OCI-LY1 (cell line): ENCODE results near the gene CYTH2.

ENCODE experiments used
- H2AFZ ChIP-seq: fragments of 200-600 bp; sonication (generic), shearing (Covaris generic); 2 replicates; pipeline ENCODE4 v1.6.0; 2014; ENCODE audit warnings: antibody characterized with exemption, mild to moderate bottlenecking, low read length
- H3F3A ChIP-seq: fragments of 200-600 bp; sonication (generic), shearing (Covaris generic); 2 replicates; pipeline ENCODE4 v1.6.0; 2014; ENCODE audit warnings: mild to moderate bottlenecking, antibody characterized with exemption, low read length, moderate library complexity; ENCODE audit not compliant: insufficient read depth
- H3K27ac ChIP-seq: fragments of 200-600 bp; sonication (generic); 2 replicates; pipeline ENCODE4 v1.5.1; 2014; ENCODE audit warnings: low read length, mixed run types, mild to moderate bottlenecking, low read depth; ENCODE audit not compliant: poor library complexity, severe bottlenecking
- H3K27me3 ChIP-seq: fragments of 200-600 bp; sonication (generic); 2 replicates; pipeline ENCODE4 v1.6.0; 2014; ENCODE audit warnings: antibody characterized with exemption, mild to moderate bottlenecking, low read length, moderate library complexity; ENCODE audit not compliant: insufficient read depth
- H3K36me3 ChIP-seq: fragments of 200-600 bp; sonication (generic); 2 replicates; pipeline ENCODE4 v1.6.1; 2014; ENCODE audit warnings: mild to moderate bottlenecking, antibody characterized with exemption, low read length, moderate library complexity, mixed read lengths; ENCODE audit not compliant: insufficient read depth
- H3K4me1 ChIP-seq: fragments of 200-600 bp; sonication (generic); 2 replicates; pipeline ENCODE4 v1.5.1; 2014; ENCODE audit warnings: mild to moderate bottlenecking, low read length, moderate library complexity; ENCODE audit not compliant: insufficient read depth, severe bottlenecking
- H3K4me2 ChIP-seq: fragments of 200-600 bp; sonication (generic), shearing (Covaris generic); 2 replicates; pipeline ENCODE4 v1.6.1; 2014; ENCODE audit warnings: low read length
- H3K4me3 ChIP-seq: fragments of 200-600 bp; sonication (generic); 2 replicates; pipeline ENCODE4 v1.5.1; 2014; ENCODE audit warnings: low read length, low read depth, mild to moderate bottlenecking, mixed read lengths; ENCODE audit not compliant: poor library complexity, severe bottlenecking
- H3K79me2 ChIP-seq: fragments of 200-600 bp; shearing (Covaris generic); 2 replicates; pipeline ENCODE4 v1.6.1; 2016; ENCODE audit warnings: mixed run types, low read length, mixed read lengths; ENCODE audit not compliant: insufficient read depth
- H3K9ac ChIP-seq: fragments of 200-600 bp; sonication (generic), shearing (Covaris generic); 2 replicates; pipeline ENCODE4 v1.6.1; 2014; ENCODE audit warnings: mild to moderate bottlenecking, low read length, mixed read lengths
- H3K9me2 ChIP-seq: fragments of 200-600 bp; sonication (generic), shearing (Covaris generic); 2 replicates; pipeline ENCODE4 v1.6.1; 2014; ENCODE audit warnings: low read depth, mild to moderate bottlenecking, low read length, mixed read lengths
- H3K9me3 ChIP-seq: fragments of 200-600 bp; shearing (Covaris generic); 2 replicates; pipeline ENCODE4 v1.6.1; 2014; ENCODE audit warnings: low read length, mixed read lengths
- H4K20me1 ChIP-seq: fragments of 200-600 bp; sonication (generic), shearing (Covaris generic); 2 replicates; pipeline ENCODE4 v1.6.0; 2016; ENCODE audit warnings: mild to moderate bottlenecking, low read length; ENCODE audit not compliant: insufficient read depth
- CTCF ChIP-seq: fragments of 200-600 bp; sonication (generic), shearing (Covaris generic); IDR thresholded peaks from 2 replicates; pipeline ENCODE4 v1.5.1; 2017; ENCODE audit warnings: mild to moderate bottlenecking, antibody characterized with exemption, low read length, moderate library complexity, mixed read lengths
- EZH2 ChIP-seq: fragments of 200-600 bp; sonication (generic), shearing (Covaris generic); IDR thresholded peaks from 2 replicates; pipeline ENCODE4 v1.8.0; 2017; ENCODE audit warnings: borderline replicate concordance, mixed run types, mild to moderate bottlenecking, antibody characterized with exemption, low read length, moderate library complexity, mixed read lengths

CYTH2 gene

GRCh38 chr19:48466561-48467325 is 2.4 kb upstream of the CYTH2 start:
- Histone ChIP-seq H3K27ac (no peak overlapping the region), H3F3A (no peaks in the 10 kb centered on the region), H3K4me1 (peaks cover 12% of the 10 kb centered on the region), H3K9me3 (no peaks in the 10 kb centered on the region), H3K4me2 (no peak overlapping the region), H4K20me1 (no peaks in the 10 kb centered on the region), H3K27me3 (no peaks in the 10 kb centered on the region), H3K36me3 (peaks cover 18% of the 10 kb centered on the region), H2AFZ (no peak overlapping the region), H3K4me3 (no peak overlapping the region), H3K79me2 (no peaks in the 10 kb centered on the region), H3K9me2 (no peaks in the 10 kb centered on the region), H3K9ac (no peak overlapping the region)
- no peak for TF ChIP-seq EZH2
- no peak for TF ChIP-seq CTCF

- Histone ChIP-seq H3K27ac (no peak overlapping the region), H3K9me2 (no peaks in the 10 kb centered on the region), H3K79me2 (no peaks in the 10 kb centered on the region), H3F3A (no peaks in the 10 kb centered on the region), H3K4me3 (peak overlapping the region; percentile 80), H3K4me2 (peak overlapping the region; percentile 66), H2AFZ (no peak overlapping the region; the same call in 1 of the 2 replicates), H3K9ac (peak overlapping the region; percentile 84), H3K9me3 (no peaks in the 10 kb centered on the region), H3K4me1 (peaks cover 12% of the 10 kb centered on the region), H3K36me3 (peaks cover 26% of the 10 kb centered on the region; the same call in 1 of the 2 replicates), H3K27me3 (no peaks in the 10 kb centered on the region), H4K20me1 (no peaks in the 10 kb centered on the region)
- no peak for TF ChIP-seq CTCF
- TF ChIP-seq EZH2: no peak
These were observed 339 bp upstream of the CYTH2 start for GRCh38 chr19:48468772-48469288.

- peak overlapping the region; percentile 80 for H3K4me3 ChIP-seq
- peaks cover 12% of the 10 kb centered on the region for H3K4me1 ChIP-seq
- no peaks in the 10 kb centered on the region for H3K9me2 ChIP-seq
- peak overlapping the region; percentile 29 for H3K27ac ChIP-seq
- H2AFZ ChIP-seq: no peak overlapping the region
- peaks cover 39% of the 10 kb centered on the region for H3K36me3 ChIP-seq
- no peaks in the 10 kb centered on the region for H4K20me1 ChIP-seq
- H3K4me2 ChIP-seq: peak overlapping the region; percentile 58
- H3K79me2 ChIP-seq: no peaks in the 10 kb centered on the region
- no peaks in the 10 kb centered on the region for H3K27me3 ChIP-seq
- TF ChIP-seq CTCF (no peak), EZH2 (no peak)
- no peaks in the 10 kb centered on the region for H3F3A ChIP-seq
- H3K9me3 ChIP-seq: no peaks in the 10 kb centered on the region
- H3K9ac ChIP-seq: peak overlapping the region; percentile 84
These were observed 938 bp downstream of the CYTH2 start for GRCh38 chr19:48469934-48470680.
